ENCODE measurements around the gene AKAIN1. TPM values are rescaled to one million over a fixed set of nuclear protein-coding genes. Genes with fewer than 3 reads are reported as not detected.

Gene AKAIN1
- total RNA-seq, 1 donor from 2014 or later: not detected

GRCh38 chr18:5175378-5175777 lies 21.7 kb downstream of the AKAIN1 start:
- Mint-ChIP-seq H3K4me1 (ENCODE audit: unreplicated experiment) (no peaks in the 10 kb centered on the region), H3K4me3 (ENCODE audit: unreplicated experiment) (no peak overlapping the region), H3K9me3 (ENCODE audit: unreplicated experiment) (no peaks in the 10 kb centered on the region), H3K27me3 (ENCODE audit: unreplicated experiment) (no peaks in the 10 kb centered on the region), H3K36me3 (ENCODE audit: low read depth, unreplicated experiment) (no peaks in the 10 kb centered on the region), H3K27ac (ENCODE audit: unreplicated experiment) (no peak overlapping the region)
- no peak for DNase-seq (ENCODE audit: low spot score)
- no peak for TF ChIP-seq CTCF (IDR thresholded peaks at IDR 0.05; ENCODE audit: unreplicated experiment)

GRCh38 chr18:5173646-5174045 lies 23.4 kb downstream of the AKAIN1 start:
- H3K36me3 Mint-ChIP-seq (ENCODE audit: low read depth, unreplicated experiment): no peaks in the 10 kb centered on the region
- no peaks in the 10 kb centered on the region for H3K4me1 Mint-ChIP-seq (ENCODE audit: unreplicated experiment)
- no peak for TF ChIP-seq CTCF (IDR thresholded peaks at IDR 0.05; ENCODE audit: unreplicated experiment)
- H3K9me3 Mint-ChIP-seq (ENCODE audit: unreplicated experiment): no peaks in the 10 kb centered on the region
- H3K4me3 Mint-ChIP-seq (ENCODE audit: unreplicated experiment): no peak overlapping the region
- H3K27ac Mint-ChIP-seq (ENCODE audit: unreplicated experiment): no peak overlapping the region
- no peaks in the 10 kb centered on the region for H3K27me3 Mint-ChIP-seq (ENCODE audit: unreplicated experiment)
- DNase-seq (ENCODE audit: low spot score): no peak

GRCh38 chr18:5173236-5173635 lies 23.8 kb downstream of the AKAIN1 start:
- DNase-seq (ENCODE audit: low spot score): no peak
- Mint-ChIP-seq H3K4me3 (ENCODE audit: unreplicated experiment) (no peak overlapping the region), H3K9me3 (ENCODE audit: unreplicated experiment) (no peaks in the 10 kb centered on the region), H3K27ac (ENCODE audit: unreplicated experiment) (no peak overlapping the region), H3K27me3 (ENCODE audit: unreplicated experiment) (no peaks in the 10 kb centered on the region), H3K36me3 (ENCODE audit: low read depth, unreplicated experiment) (no peaks in the 10 kb centered on the region), H3K4me1 (ENCODE audit: unreplicated experiment) (no peaks in the 10 kb centered on the region)
- no peak for TF ChIP-seq CTCF (IDR thresholded peaks at IDR 0.05; ENCODE audit: unreplicated experiment)

GRCh38 chr18:5167831-5168230 lies 29.2 kb downstream of the AKAIN1 start:
- TF ChIP-seq CTCF (IDR thresholded peaks at IDR 0.05; ENCODE audit: unreplicated experiment): no peak
- H3K27me3 Mint-ChIP-seq (ENCODE audit: unreplicated experiment): no peaks in the 10 kb centered on the region
- H3K4me3 Mint-ChIP-seq (ENCODE audit: unreplicated experiment): no peak overlapping the region
- H3K9me3 Mint-ChIP-seq (ENCODE audit: unreplicated experiment): no peaks in the 10 kb centered on the region
- no peak for DNase-seq (ENCODE audit: low spot score)
- no peaks in the 10 kb centered on the region for H3K36me3 Mint-ChIP-seq (ENCODE audit: low read depth, unreplicated experiment)
- H3K4me1 Mint-ChIP-seq (ENCODE audit: unreplicated experiment): no peaks in the 10 kb centered on the region
- H3K27ac Mint-ChIP-seq (ENCODE audit: unreplicated experiment): no peak overlapping the region

GRCh38 chr18:5166606-5167280 lies 30.3 kb downstream of the AKAIN1 start:
- H3K27me3 Mint-ChIP-seq (ENCODE audit: unreplicated experiment): no peaks in the 10 kb centered on the region
- no peak for TF ChIP-seq CTCF (IDR thresholded peaks at IDR 0.05; ENCODE audit: unreplicated experiment)
- no peak overlapping the region for H3K4me3 Mint-ChIP-seq (ENCODE audit: unreplicated experiment)
- no peaks in the 10 kb centered on the region for H3K4me1 Mint-ChIP-seq (ENCODE audit: unreplicated experiment)
- no peaks in the 10 kb centered on the region for H3K9me3 Mint-ChIP-seq (ENCODE audit: unreplicated experiment)
- H3K36me3 Mint-ChIP-seq (ENCODE audit: low read depth, unreplicated experiment): no peaks in the 10 kb centered on the region
- DNase-seq (ENCODE audit: low spot score): no peak
- no peak overlapping the region for H3K27ac Mint-ChIP-seq (ENCODE audit: unreplicated experiment)

All from endothelial cell (in vitro differentiated cells).